ENCODE results near the gene CASP3. TPM values are rescaled to one million over a fixed set of nuclear protein-coding genes. Genes with fewer than 3 reads are reported as not detected.

The CASP3 gene
- total and polyA plus RNA-seq, 2 donors (not counting 1 experiment from before 2014, with no cell fraction given): 7.9 to 15.8 TPM

DNA sequence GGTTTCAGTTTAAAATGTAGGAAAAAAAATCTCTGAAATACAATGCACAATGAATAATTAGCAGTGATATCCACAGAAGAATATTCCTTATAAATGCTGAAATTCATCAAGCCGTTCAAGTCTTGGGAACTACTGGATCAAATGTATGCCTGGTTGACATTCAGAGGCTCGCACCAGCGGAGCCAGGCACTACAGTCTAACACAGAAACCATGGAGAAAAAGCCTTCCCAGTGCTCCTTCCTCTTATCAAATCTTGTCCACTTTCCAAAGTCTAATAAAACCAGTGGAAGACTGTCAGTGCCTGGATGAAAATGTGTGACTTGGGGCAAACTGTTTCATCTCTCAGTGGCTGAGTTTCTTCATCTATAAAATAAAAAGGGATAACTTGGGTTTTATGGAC is 48.7 kb upstream of the CASP3 start:
- no peak overlapping the region for H3K9ac ChIP-seq (ENCODE audit: low read length)
- POLR2A ChIA-PET: no interaction called here
- H3K27ac ChIP-seq (ENCODE audit: low read length in 2 of 2): no peak overlapping the region
- intact Hi-C loops (cut with micrococcal nuclease): no loop called here
- TF ChIP-seq, protein P1, sequence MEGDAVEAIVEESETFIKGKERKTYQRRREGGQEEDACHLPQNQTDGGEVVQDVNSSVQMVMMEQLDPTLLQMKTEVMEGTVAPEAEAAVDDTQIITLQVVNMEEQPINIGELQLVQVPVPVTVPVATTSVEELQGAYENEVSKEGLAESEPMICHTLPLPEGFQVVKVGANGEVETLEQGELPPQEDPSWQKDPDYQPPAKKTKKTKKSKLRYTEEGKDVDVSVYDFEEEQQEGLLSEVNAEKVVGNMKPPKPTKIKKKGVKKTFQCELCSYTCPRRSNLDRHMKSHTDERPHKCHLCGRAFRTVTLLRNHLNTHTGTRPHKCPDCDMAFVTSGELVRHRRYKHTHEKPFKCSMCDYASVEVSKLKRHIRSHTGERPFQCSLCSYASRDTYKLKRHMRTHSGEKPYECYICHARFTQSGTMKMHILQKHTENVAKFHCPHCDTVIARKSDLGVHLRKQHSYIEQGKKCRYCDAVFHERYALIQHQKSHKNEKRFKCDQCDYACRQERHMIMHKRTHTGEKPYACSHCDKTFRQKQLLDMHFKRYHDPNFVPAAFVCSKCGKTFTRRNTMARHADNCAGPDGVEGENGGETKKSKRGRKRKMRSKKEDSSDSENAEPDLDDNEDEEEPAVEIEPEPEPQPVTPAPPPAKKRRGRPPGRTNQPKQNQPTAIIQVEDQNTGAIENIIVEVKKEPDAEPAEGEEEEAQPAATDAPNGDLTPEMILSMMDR (IDR thresholded peaks at IDR 0.05): no peak
- no peak for TF ChIP-seq EZH2 (IDR thresholded peaks at IDR 0.05; ENCODE audit: borderline replicate concordance, insufficient read depth, low read depth, low read length, poor library complexity, severe bottlenecking)
- Mint-ChIP-seq H3K27me3 (no peaks in the 10 kb centered on the region), H3K4me1 (no peaks in the 10 kb centered on the region), H3K4me3 (no peak overlapping the region), H3K9me3 (ENCODE audit: insufficient read depth) (no peaks in the 10 kb centered on the region), H3K27ac (no peak overlapping the region)
- CTCF ChIA-PET: no interaction called here
- H3K4me1 ChIP-seq (ENCODE audit: control insufficient read depth in 2 of 2, insufficient read depth in 2 of 2, low read length in 2 of 2): no peaks in the 10 kb centered on the region
- 100% methylated on average over 3 of the region's 3 CpGs for WGBS (ENCODE audit: insufficient coverage)
- H3K4me3 ChIP-seq (ENCODE audit: control extremely low read depth in 1 of 5, extremely low read depth in 1 of 5, insufficient read depth in 1 of 5, low read depth in 2 of 5, low read length in 4 of 5): no peak overlapping the region
- no peaks in the 10 kb centered on the region for H3K79me2 ChIP-seq (ENCODE audit: control insufficient read depth, insufficient read depth, low read length)
- no peak overlapping the region for H3K4me2 ChIP-seq (replicated peaks; ENCODE audit: low read depth, low read length, poor library complexity, severe bottlenecking)
- peaks cover 9 to 14% of the 10 kb centered on the region in 2 experiments for H3K36me3 ChIP-seq (replicated peaks in 1 of 2; ENCODE audit: control extremely low read depth in 1 of 2, control insufficient read depth in 1 of 2, extremely low read depth in 1 of 2, insufficient read depth in 2 of 2, low read length in 1 of 2)
- H3K27me3 ChIP-seq (replicated peaks in 1 of 4; ENCODE audit: control extremely low read depth in 1 of 4, control insufficient read depth in 3 of 4, insufficient read depth in 4 of 4, low read length in 3 of 4): no peaks in the 10 kb centered on the region
- no peaks in the 10 kb centered on the region for H3K9me3 ChIP-seq (ENCODE audit: control extremely low read depth in 1 of 3, control insufficient read depth in 2 of 3, insufficient read depth in 1 of 3, low read length in 2 of 3)
- ATAC-seq (ENCODE audit: low read depth) (no peak), DNase-seq (no peak)
- H2AFZ ChIP-seq (ENCODE audit: insufficient read depth, low read depth, low read length, poor library complexity, severe bottlenecking): no peak overlapping the region
- H4K20me1 ChIP-seq (ENCODE audit: control insufficient read depth, insufficient read depth, low read length, poor library complexity, severe bottlenecking): no peaks in the 10 kb centered on the region

DNA sequence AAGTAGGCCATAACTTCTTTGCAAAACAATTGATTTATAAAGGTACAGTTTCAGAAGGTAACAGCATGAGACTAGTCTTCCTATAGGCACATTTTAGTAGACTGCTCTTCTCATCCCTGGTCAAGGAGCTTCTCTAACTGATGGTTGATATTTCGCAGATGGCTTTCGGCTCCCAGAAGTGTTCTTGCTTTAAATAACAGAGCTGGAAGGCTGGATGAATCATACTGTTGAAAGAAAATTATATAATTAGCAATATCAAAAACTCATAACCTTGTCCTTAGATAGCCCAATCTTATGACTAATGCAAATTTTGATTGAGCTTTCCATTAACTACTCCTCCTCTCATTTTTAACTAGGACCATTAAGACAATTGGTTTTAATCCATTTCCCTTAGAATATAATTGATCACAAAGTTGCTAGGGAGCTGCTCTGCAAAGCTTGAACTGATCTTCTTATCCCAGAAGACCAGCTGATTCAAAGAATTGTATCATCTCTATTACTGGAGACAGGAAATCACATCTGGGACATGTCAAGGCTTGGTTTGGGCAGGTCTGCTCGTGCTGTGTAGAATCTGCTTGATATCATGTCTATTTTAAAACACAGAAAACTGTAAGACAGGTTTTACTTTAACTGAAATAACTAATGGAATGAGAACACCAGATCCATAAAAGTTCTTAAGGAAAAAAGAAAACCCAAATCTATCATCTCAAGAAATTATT is 46.1 kb upstream of the CASP3 start:
- Histone ChIP-seq H3K4me1 (ENCODE audit: control insufficient read depth in 2 of 2, insufficient read depth in 2 of 2, low read length in 2 of 2) (no peaks in the 10 kb centered on the region), H2AFZ (ENCODE audit: insufficient read depth, low read depth, low read length, poor library complexity, severe bottlenecking) (no peak overlapping the region), H3K9me3 (ENCODE audit: control extremely low read depth in 1 of 3, control insufficient read depth in 2 of 3, insufficient read depth in 1 of 3, low read length in 2 of 3) (no peaks in the 10 kb centered on the region), H3K36me3 (replicated peaks in 1 of 2; ENCODE audit: control extremely low read depth in 1 of 2, control insufficient read depth in 1 of 2, extremely low read depth in 1 of 2, insufficient read depth in 2 of 2, low read length in 1 of 2) (peaks cover 9 to 14% of the 10 kb centered on the region in 2 experiments), H3K27ac (ENCODE audit: low read length in 2 of 2) (no peak overlapping the region), H3K4me2 (replicated peaks; ENCODE audit: low read depth, low read length, poor library complexity, severe bottlenecking) (no peak overlapping the region), H3K79me2 (ENCODE audit: control insufficient read depth, insufficient read depth, low read length) (no peaks in the 10 kb centered on the region), H3K9ac (ENCODE audit: low read length) (no peak overlapping the region), H4K20me1 (ENCODE audit: control insufficient read depth, insufficient read depth, low read length, poor library complexity, severe bottlenecking) (no peaks in the 10 kb centered on the region), H3K27me3 (replicated peaks in 1 of 4; ENCODE audit: control extremely low read depth in 1 of 4, control insufficient read depth in 3 of 4, insufficient read depth in 4 of 4, low read length in 3 of 4) (no peaks in the 10 kb centered on the region), H3K4me3 (ENCODE audit: control extremely low read depth in 1 of 5, extremely low read depth in 1 of 5, insufficient read depth in 1 of 5, low read depth in 2 of 5, low read length in 4 of 5) (no peak overlapping the region)
- WGBS (ENCODE audit: insufficient coverage): no CpG with 5 or more reads among the region's 3 CpGs
- TF ChIP-seq, protein P1 (IDR thresholded peaks at IDR 0.05): no peak
- no peak for TF ChIP-seq EZH2 (IDR thresholded peaks at IDR 0.05; ENCODE audit: borderline replicate concordance, insufficient read depth, low read depth, low read length, poor library complexity, severe bottlenecking)
- no peaks in the 10 kb centered on the region for H3K9me3 Mint-ChIP-seq (ENCODE audit: insufficient read depth)
- H3K4me1 Mint-ChIP-seq: no peaks in the 10 kb centered on the region
- CTCF ChIA-PET: interaction anchor here (0.7 kb wide), 1 partner anchor 777 kb away, joined by 3 read pairs; no protein-coding TSS in a partner anchor
- no peak overlapping the region for H3K27ac Mint-ChIP-seq
- DNase-seq: no peak
- H3K4me3 Mint-ChIP-seq: no peak overlapping the region
- no peaks in the 10 kb centered on the region for H3K27me3 Mint-ChIP-seq
- no peak for ATAC-seq (ENCODE audit: low read depth)
- POLR2A ChIA-PET: interaction anchor here (0.6 kb wide), 1 partner anchor 16 kb away, joined by 6 read pairs; no protein-coding TSS in a partner anchor
- intact Hi-C loops (cut with micrococcal nuclease): no loop called here

Measured in B cell (primary cell).